HG03095 (cell line): Measurements from ENCODE around the gene SHFL.

Source experiments
- ATAC-seq: cut with Tn5 transposase; IDR thresholded peaks from one replicate; pipeline ENCODE4 v1.9.1; 2021; ENCODE audit warnings: moderate library complexity; ENCODE audit not compliant: unreplicated experiment

The SHFL gene

GRCh38 chr19:10107817-10108367, 21.8 kb downstream of the SHFL start:
- no peak for ATAC-seq

DNA sequence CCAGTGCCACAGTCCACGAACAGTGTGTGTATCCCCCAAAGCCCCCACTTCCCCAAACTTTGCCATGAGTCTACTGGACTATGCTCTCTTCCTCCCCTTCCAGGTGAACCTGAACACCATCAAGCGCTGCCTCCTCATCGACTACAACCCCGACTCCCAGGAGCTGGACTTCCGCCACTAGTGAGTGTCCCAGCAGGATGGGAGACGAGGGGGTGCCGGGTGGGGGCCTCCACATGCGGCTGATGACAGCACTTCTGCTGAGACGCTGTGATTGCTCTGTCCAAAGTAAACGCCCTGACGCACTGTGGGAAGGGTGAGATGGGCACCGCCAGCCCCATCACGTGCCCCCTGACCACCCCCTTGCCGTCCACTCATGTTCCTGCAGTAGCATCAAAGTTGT, 23.4 kb downstream of the SHFL start:
- ATAC-seq = no peak

- ATAC-seq = no peak
Observed at GRCh38 chr19:10110076-10110971, 24.2 kb downstream of the SHFL start.

- ATAC-seq = no peak
Observed at GRCh38 chr19:10110972-10111317, 24.8 kb downstream of the SHFL start.

- ATAC-seq = no peak
Observed at GRCh38 chr19:10111405-10111811, 25.3 kb downstream of the SHFL start, which contains the start of gene P2RY11. TSS of gene P2RY11 (plus strand) at chr19:10111693. CDS start at chr19:10111722, 29 bp downstream.

- no peak for ATAC-seq
Observed at GRCh38 chr19:10112037-10112761, 26.1 kb downstream of the SHFL start.

DNA sequence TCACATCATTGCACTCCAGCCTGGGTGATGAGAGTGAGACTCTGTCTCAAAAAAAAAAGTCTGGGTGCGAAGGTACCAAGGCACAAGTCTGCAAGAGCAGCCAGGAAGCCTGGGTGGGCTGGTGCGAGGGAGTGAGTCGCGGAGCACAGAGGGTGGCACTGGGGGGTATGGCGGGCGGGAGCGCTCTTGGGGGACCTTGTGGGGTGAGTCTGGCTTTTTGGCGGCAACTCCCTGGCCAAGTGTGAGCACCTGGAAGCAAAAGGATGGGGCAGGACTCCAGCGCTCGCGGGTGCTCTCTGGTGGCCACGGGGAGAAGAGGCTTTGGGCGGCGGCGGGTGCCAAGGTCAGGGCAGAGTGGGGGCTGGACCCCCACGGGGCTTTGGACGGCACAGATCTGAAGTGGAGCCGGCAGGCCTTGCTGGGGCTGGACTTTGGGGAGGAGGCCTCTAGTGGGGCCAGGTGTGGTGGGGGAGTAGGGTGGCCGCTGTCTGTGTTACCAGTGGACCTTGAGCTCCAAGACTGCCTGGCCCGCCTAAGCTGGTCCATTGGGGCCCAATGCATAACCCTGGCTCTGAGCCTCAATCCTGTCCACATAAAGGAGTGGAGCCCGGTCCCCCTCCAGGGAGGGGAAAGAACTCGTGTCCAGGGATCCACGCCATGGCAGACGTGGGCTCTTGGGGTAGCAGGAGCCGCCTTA, 26.9 kb downstream of the SHFL start:
- no peak for ATAC-seq

DNA sequence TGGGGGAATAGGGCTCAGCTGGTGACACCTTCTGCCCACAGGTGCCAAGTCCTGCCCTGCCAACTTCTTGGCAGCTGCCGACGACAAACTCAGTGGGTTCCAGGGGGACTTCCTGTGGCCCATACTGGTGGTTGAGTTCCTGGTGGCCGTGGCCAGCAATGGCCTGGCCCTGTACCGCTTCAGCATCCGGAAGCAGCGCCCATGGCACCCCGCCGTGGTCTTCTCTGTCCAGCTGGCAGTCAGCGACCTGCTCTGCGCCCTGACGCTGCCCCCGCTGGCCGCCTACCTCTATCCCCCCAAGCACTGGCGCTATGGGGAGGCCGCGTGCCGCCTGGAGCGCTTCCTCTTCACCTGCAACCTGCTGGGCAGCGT, 27.5 kb downstream of the SHFL start:
- no peak for ATAC-seq

DNA sequence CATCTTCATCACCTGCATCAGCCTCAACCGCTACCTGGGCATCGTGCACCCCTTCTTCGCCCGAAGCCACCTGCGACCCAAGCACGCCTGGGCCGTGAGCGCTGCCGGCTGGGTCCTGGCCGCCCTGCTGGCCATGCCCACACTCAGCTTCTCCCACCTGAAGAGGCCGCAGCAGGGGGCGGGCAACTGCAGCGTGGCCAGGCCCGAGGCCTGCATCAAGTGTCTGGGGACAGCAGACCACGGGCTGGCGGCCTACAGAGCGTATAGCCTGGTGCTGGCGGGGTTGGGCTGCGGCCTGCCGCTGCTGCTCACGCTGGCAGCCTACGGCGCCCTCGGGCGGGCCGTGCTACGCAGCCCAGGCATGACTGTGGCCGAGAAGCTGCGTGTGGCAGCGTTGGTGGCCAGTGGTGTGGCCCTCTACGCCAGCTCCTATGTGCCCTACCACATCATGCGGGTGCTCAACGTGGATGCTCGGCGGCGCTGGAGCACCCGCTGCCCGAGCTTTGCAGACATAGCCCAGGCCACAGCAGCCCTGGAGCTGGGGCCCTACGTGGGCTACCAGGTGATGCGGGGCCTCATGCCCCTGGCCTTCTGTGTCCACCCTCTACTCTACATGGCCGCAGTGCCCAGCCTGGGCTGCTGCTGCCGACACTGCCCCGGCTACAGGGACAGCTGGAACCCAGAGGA, 28.0 kb downstream of the SHFL start:
- no peak for ATAC-seq

- ATAC-seq = no peak
Observed at GRCh38 chr19:10114651-10115391, 28.7 kb downstream of the SHFL start.

DNA sequence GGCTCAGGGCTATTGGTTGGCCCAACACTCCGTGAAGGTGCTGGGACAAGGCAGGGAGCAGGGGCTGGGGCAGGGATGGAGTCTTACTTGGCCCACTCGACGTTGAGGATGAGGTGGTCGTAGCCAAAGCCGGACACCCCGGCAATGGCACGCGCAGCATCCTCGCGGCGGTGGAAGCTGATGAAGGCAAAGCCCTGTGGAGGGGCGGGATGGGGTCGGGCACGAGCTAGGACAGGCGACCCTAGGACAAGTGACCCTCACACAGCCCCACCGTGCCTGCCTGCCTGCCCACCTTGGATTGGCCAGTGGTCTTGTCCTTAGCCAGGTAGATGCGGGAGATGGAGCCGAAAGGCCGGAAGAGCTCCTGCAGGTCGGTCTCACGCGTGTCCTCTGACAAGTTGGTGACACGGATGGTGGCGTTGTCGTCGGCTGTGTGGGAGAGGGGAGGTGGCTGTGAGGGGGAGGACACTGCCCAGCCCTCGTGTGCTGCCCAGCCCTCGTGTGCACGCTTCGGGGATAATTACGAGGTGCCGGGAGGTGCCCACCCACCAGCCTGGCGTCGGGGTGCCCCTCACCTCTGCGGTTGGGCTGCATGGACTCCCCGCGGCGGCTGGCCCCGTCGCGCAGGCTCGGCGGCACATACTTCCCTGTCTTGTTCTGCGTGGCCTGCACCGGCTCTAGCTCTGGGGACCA, 29.4 kb downstream of the SHFL start:
- no peak for ATAC-seq

DNA sequence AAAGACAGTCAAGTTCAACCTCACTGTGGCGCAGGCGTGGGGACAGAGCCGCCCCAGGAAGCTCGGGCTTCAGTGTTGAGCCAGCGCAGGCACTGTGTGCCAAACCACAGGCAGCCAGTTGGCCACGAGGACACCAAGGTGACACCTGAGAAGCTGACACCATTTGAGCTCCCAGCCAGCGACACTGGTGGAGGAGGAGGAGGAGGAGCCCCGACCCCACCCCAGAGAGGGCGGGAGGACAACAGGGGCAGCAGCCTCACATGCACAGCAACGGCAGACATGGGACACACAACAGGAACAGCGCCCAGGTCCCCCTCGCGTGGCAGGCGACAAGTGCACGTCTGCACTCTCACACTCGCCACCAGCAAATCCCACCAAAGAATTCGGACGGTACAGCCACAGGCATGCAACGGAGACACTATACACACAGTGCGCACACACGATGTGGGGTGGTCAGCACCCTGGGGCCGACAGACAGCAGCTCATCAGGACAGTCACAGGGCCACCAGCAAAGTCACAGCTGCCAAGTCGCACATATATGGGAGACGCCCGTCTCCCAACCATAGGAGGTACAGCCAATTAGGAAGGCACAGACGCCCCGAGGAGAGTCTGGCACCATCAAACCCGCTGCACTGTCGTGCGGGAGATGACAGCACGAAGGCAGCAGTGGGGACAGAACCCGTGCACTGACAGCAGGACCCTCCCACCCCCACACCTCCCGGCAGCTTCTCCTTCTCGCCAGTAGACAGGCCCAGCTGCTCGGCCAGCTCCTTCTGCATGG, 30.2 kb downstream of the SHFL start:
- no peak for ATAC-seq

GRCh38 chr19:10116866-10117616, 30.9 kb downstream of the SHFL start:
- no peak for ATAC-seq

GRCh38 chr19:10118960-10119359, 32.8 kb downstream of the SHFL start:
- no peak for ATAC-seq

- ATAC-seq = no peak
Observed at GRCh38 chr19:10120538-10121189, 34.5 kb downstream of the SHFL start.

- ATAC-seq = no peak
Observed at GRCh38 chr19:10122045-10122444, 35.9 kb downstream of the SHFL start.

GRCh38 chr19:10124429-10124828, 38.3 kb downstream of the SHFL start:
- ATAC-seq = no peak
